Breast epithelium (tissue), 3 donors: Measurements from ENCODE around the gene FAXDC2.

ENCODE experiments used
- POLR2AphosphoS5 ChIP-seq, 3 donors: sonication (generic); formaldehyde crosslinking; IDR thresholded peaks; one replicate each; pipeline ENCODE4 v1.6.1; 2017; ENCODE audit warnings: antibody characterized with exemption in 3 of 3
- TF ChIP-seq, protein P1 (sequence below), 3 donors: fragments of 450-650 bp; IDR thresholded peaks; one replicate each; pipeline ENCODE4 v1.5.1; 2016 to 2017; ENCODE audit warnings: antibody characterized with exemption in 3 of 3, mild to moderate bottlenecking in 3 of 3, moderate library complexity in 3 of 3

GRCh38 chr5:154842689-154843530 lies 7.5 kb downstream of the FAXDC2 start:
- no peak for TF ChIP-seq POLR2AphosphoS5 (IDR thresholded peaks at IDR 0.05)
- TF ChIP-seq, protein P1, sequence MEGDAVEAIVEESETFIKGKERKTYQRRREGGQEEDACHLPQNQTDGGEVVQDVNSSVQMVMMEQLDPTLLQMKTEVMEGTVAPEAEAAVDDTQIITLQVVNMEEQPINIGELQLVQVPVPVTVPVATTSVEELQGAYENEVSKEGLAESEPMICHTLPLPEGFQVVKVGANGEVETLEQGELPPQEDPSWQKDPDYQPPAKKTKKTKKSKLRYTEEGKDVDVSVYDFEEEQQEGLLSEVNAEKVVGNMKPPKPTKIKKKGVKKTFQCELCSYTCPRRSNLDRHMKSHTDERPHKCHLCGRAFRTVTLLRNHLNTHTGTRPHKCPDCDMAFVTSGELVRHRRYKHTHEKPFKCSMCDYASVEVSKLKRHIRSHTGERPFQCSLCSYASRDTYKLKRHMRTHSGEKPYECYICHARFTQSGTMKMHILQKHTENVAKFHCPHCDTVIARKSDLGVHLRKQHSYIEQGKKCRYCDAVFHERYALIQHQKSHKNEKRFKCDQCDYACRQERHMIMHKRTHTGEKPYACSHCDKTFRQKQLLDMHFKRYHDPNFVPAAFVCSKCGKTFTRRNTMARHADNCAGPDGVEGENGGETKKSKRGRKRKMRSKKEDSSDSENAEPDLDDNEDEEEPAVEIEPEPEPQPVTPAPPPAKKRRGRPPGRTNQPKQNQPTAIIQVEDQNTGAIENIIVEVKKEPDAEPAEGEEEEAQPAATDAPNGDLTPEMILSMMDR (IDR thresholded peaks at IDR 0.05) = no peak
